Astrocyte (in vitro differentiated cells and primary cell): ENCODE results near the gene SPATA31A6.
"Not testable (repeated sequence)": the region's sequence is repeated elsewhere in the genome, so short reads cannot be mapped to it uniquely, and the experiment has no call there.

ENCODE experiments used
- EZH2 ChIP-seq: IDR thresholded peaks from 2 replicates; pipeline ENCODE4 v1.6.1; 2012; ENCODE audit warnings: mild to moderate bottlenecking, low read length, inconsistent platforms; ENCODE audit not compliant: insufficient read depth
- TF ChIP-seq, protein P1 (sequence below): IDR thresholded peaks from 2 replicates; pipeline ENCODE4 v1.5.1; 2011; ENCODE audit warnings: low read depth, mild to moderate bottlenecking, inconsistent platforms, low read length, moderate library complexity; ENCODE audit not compliant: insufficient read depth

DNA sequence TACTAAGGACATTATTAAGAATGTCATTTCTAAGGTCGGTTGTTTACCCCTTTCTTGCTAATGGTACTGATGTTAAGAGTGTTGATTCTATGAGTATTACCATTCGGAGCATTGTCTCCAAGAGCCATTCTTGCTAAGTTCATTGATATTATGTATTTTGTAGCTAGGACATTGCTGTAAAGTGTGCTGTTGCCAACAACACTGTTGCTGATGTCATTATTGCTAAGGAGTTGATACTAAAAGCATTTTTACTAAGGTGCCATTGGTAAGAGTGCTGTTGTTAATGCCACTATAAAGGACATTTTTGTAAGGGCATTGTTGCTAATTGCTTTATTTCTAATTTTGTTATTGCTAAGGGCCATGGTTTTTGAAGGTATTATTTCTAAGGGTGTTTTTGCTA is 55.4 kb downstream of the SPATA31A6 start:
- TF ChIP-seq, protein P1, sequence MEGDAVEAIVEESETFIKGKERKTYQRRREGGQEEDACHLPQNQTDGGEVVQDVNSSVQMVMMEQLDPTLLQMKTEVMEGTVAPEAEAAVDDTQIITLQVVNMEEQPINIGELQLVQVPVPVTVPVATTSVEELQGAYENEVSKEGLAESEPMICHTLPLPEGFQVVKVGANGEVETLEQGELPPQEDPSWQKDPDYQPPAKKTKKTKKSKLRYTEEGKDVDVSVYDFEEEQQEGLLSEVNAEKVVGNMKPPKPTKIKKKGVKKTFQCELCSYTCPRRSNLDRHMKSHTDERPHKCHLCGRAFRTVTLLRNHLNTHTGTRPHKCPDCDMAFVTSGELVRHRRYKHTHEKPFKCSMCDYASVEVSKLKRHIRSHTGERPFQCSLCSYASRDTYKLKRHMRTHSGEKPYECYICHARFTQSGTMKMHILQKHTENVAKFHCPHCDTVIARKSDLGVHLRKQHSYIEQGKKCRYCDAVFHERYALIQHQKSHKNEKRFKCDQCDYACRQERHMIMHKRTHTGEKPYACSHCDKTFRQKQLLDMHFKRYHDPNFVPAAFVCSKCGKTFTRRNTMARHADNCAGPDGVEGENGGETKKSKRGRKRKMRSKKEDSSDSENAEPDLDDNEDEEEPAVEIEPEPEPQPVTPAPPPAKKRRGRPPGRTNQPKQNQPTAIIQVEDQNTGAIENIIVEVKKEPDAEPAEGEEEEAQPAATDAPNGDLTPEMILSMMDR, result not testable (repeated sequence)
- TF ChIP-seq EZH2, result not testable (repeated sequence)
